ENCODE results near the gene VRK2.

- TF ChIP-seq CTCF (conservative IDR thresholded peaks at IDR 0.05; ENCODE audit: low read depth in 2 of 2) (no peak), EZH2phosphoT487 (IDR thresholded peaks at IDR 0.05; ENCODE audit: unreplicated experiment) (no peak), EZH2 (IDR thresholded peaks at IDR 0.05; ENCODE audit: low read depth, unreplicated experiment) (no peak), POLR2AphosphoS5 (IDR thresholded peaks at IDR 0.05; ENCODE audit: low read depth) (no peak), REST (IDR thresholded peaks at IDR 0.05; ENCODE audit: unreplicated experiment) (no peak), CREB1 (CRISPR knock-in tag; IDR thresholded peaks at IDR 0.05; ENCODE audit: low read depth) (no peak), NANOG (IDR thresholded peaks at IDR 0.05; ENCODE audit: borderline replicate concordance) (no peak)
These were observed 1.4 kb downstream of the VRK2 start for GRCh38 chr2:58047961-58048360.

Measured in GM23338 (cell line).